IMR-90 (cell line): ENCODE results near the gene INO80E. TPM values are rescaled to one million over a fixed set of nuclear protein-coding genes. Genes with fewer than 3 reads are reported as not detected.

Experiments used
- ATAC-seq: fragments of 200-7000 bp; cut with Tn5 transposase; 2 replicates; pipeline ENCODE4 v1.9.1; 2020; ENCODE audit warnings: low read depth, mild to moderate bottlenecking, moderate library complexity
- BruUV-seq: library from RNA; stranded (reverse); fragments of 400-500 nt; replicated peaks from 2 replicates; lab custom pipeline; 2021; lab: Mats Ljungman, UMichigan
- CTCF ChIA-PET: fragments of 300-600 bp; formaldehyde crosslinking; extraction: SDS; loops from one replicate; lab custom pipeline; 2021; ENCODE audit warnings: antibody characterized with exemption; lab: Yijun Ruan, JAX
- POLR2A ChIA-PET: fragments of 300-600 bp; sonication (Branson Sonifier 250); formaldehyde crosslinking; loops from one replicate; lab custom pipeline; 2022; ENCODE audit warnings: antibody characterized with exemption; ENCODE audit not compliant: unreplicated experiment; lab: Charles Lee
- DNase-seq: peaks from one replicate; pipeline ENCODE4 v3.0.0; 2013
- H2AFZ ChIP-seq: replicated peaks from 2 replicates; pipeline ENCODE3; 2013; ENCODE audit warnings: low read length, mild to moderate bottlenecking; ENCODE audit not compliant: poor library complexity
- H2AK5ac ChIP-seq: 2 replicates; pipeline ENCODE4 v1.6.1; 2013; ENCODE audit warnings: low read depth, low read length, inconsistent platforms
- H2AK9ac ChIP-seq: replicated peaks from 2 replicates; pipeline ENCODE3; 2013; ENCODE audit warnings: mild to moderate bottlenecking, low read depth, low read length, moderate library complexity; ENCODE audit not compliant: poor library complexity
- H2BK120ac ChIP-seq: 2 replicates; pipeline ENCODE4 v1.6.1; 2013; ENCODE audit warnings: low read depth, low read length, inconsistent platforms
- H2BK15ac ChIP-seq: 3 replicates; pipeline ENCODE4 v1.6.1; 2013; ENCODE audit warnings: low read depth, low read length, inconsistent platforms
- H2BK20ac ChIP-seq: 2 replicates; pipeline ENCODE4 v1.6.1; 2013; ENCODE audit warnings: low read depth, mild to moderate bottlenecking, inconsistent platforms, low read length, moderate library complexity
- H2BK5ac ChIP-seq: 2 replicates; pipeline ENCODE4 v1.6.1; 2013; ENCODE audit warnings: mild to moderate bottlenecking, low read depth, low read length, inconsistent platforms; ENCODE audit not compliant: poor library complexity, severe bottlenecking
- H3K14ac ChIP-seq: replicated peaks from 2 replicates; pipeline ENCODE4 v1.6.1; 2013; ENCODE audit warnings: low read depth, low read length, inconsistent platforms
- H3K18ac ChIP-seq: 2 replicates; pipeline ENCODE4 v1.6.1; 2013; ENCODE audit warnings: low read depth, low read length, control low read depth
- H3K23ac ChIP-seq: 2 replicates; pipeline ENCODE4 v1.6.1; 2013; ENCODE audit warnings: low read depth, low read length, inconsistent platforms
- H3K27ac ChIP-seq: 2 replicates; pipeline ENCODE4 v1.5.1; 2013; ENCODE audit warnings: mild to moderate bottlenecking, control low read depth, low read length; ENCODE audit not compliant: insufficient read depth
- H3K27me3 ChIP-seq: 2 replicates; pipeline ENCODE4 v1.6.1; 2013; ENCODE audit warnings: low read length; ENCODE audit not compliant: control insufficient read depth, insufficient read depth
- H3K36me3 ChIP-seq: 2 replicates; pipeline ENCODE4 v1.6.1; 2013; ENCODE audit warnings: low read length, mixed read lengths; ENCODE audit not compliant: control insufficient read depth, insufficient read depth
- H3K4ac ChIP-seq: 2 replicates; pipeline ENCODE4 v1.6.1; 2013; ENCODE audit warnings: low read depth, low read length, inconsistent platforms
- H3K4me1 ChIP-seq: 2 replicates; pipeline ENCODE4 v1.6.1; 2013; ENCODE audit warnings: low read length, mixed read lengths; ENCODE audit not compliant: control insufficient read depth, insufficient read depth
- H3K4me2 ChIP-seq: 2 replicates; pipeline ENCODE4 v1.6.1; 2013; ENCODE audit warnings: low read depth, mild to moderate bottlenecking, control low read depth, low read length, moderate library complexity
- H3K4me3 ChIP-seq: 2 replicates; pipeline ENCODE4 v1.5.1; 2013; ENCODE audit warnings: low read depth, mild to moderate bottlenecking, control low read depth, low read length, moderate library complexity; ENCODE audit not compliant: insufficient read depth
- H3K56ac ChIP-seq: 2 replicates; pipeline ENCODE4 v1.6.1; 2013; ENCODE audit warnings: low read length, inconsistent platforms; ENCODE audit not compliant: insufficient read depth; ENCODE audit errors: extremely low read depth
- H3K79me1 ChIP-seq, 2 experiments: 2 replicates each; pipeline ENCODE4 v1.6.1; 2013; ENCODE audit warnings: low read length in 2 of 2, inconsistent platforms in 1 of 2, low read depth in 1 of 2
- H3K9ac ChIP-seq: 2 replicates; pipeline ENCODE4 v1.6.1; 2013; ENCODE audit warnings: low read depth, low read length, control low read depth
- H3K9me1 ChIP-seq: 2 replicates; pipeline ENCODE4 v1.6.1; 2013; ENCODE audit warnings: low read length, inconsistent platforms; ENCODE audit not compliant: insufficient read depth
- H3K9me3 ChIP-seq: 2 replicates; pipeline ENCODE4 v1.6.1; 2013; ENCODE audit warnings: low read length; ENCODE audit not compliant: control insufficient read depth, insufficient read depth
- H4K20me1 ChIP-seq: 2 replicates; pipeline ENCODE4 v1.6.1; 2013; ENCODE audit warnings: low read length, inconsistent platforms; ENCODE audit not compliant: insufficient read depth
- H4K5ac ChIP-seq: 2 replicates; pipeline ENCODE4 v1.6.1; 2013; ENCODE audit warnings: mild to moderate bottlenecking, low read depth, low read length, control low read depth
- H4K8ac ChIP-seq, 2 experiments: 2 replicates each; pipeline ENCODE4 v1.6.1; 2013; ENCODE audit warnings: low read depth in 2 of 2, low read length in 2 of 2, control low read depth in 1 of 2, inconsistent platforms in 1 of 2
- H4K91ac ChIP-seq: 2 replicates; pipeline ENCODE4 v1.6.1; 2013; ENCODE audit warnings: low read depth, low read length, inconsistent platforms; ENCODE audit not compliant: insufficient read depth
- BHLHE40 ChIP-seq: fragments of 150-350 bp; IDR thresholded peaks from 2 replicates; pipeline ENCODE4 v1.6.1; 2016; ENCODE audit warnings: mild to moderate bottlenecking, low read depth, low read length
- CEBPB ChIP-seq: IDR thresholded peaks from 2 replicates; pipeline ENCODE4 v1.6.1; 2012; ENCODE audit warnings: low read depth, low read length, improper control_type of control experiment
- CHD1 ChIP-seq: IDR thresholded peaks from 2 replicates; pipeline ENCODE4 v1.6.1; 2012; ENCODE audit warnings: low read depth, low read length, improper control_type of control experiment
- FOS ChIP-seq: fragments of 150-350 bp; IDR thresholded peaks from 2 replicates; pipeline ENCODE4 v1.6.1; 2016; ENCODE audit warnings: low read depth, low read length
- MAFK ChIP-seq: IDR thresholded peaks from 2 replicates; pipeline ENCODE4 v1.6.1; 2012; ENCODE audit warnings: low read depth, low read length, improper control_type of control experiment
- MAZ ChIP-seq: IDR thresholded peaks from 2 replicates; pipeline ENCODE4 v1.6.1; 2012; ENCODE audit warnings: low read depth, mild to moderate bottlenecking, low read length, improper control_type of control experiment, moderate library complexity, borderline replicate concordance
- MXI1 ChIP-seq: IDR thresholded peaks from 2 replicates; pipeline ENCODE4 v1.6.1; 2012; ENCODE audit warnings: low read depth, mild to moderate bottlenecking, low read length, moderate library complexity, borderline replicate concordance
- NFE2L2 ChIP-seq: fragments of 150-350 bp; IDR thresholded peaks from 2 replicates; pipeline ENCODE4 v1.6.1; 2016; ENCODE audit warnings: low read depth, mild to moderate bottlenecking, low read length
- POLR2A ChIP-seq: IDR thresholded peaks from 2 replicates; pipeline ENCODE4 v1.6.1; 2012; ENCODE audit warnings: mild to moderate bottlenecking, low read depth, low read length
- RCOR1 ChIP-seq: IDR thresholded peaks from 2 replicates; pipeline ENCODE4 v1.6.1; 2012; ENCODE audit warnings: mild to moderate bottlenecking, low read length, improper control_type of control experiment; ENCODE audit not compliant: insufficient replicate concordance
- RFX5 ChIP-seq: IDR thresholded peaks from 2 replicates; pipeline ENCODE4 v1.8.0; 2012; ENCODE audit warnings: low read depth, mild to moderate bottlenecking, low read length, moderate library complexity
- WGBS, 2 experiments: methylation state at CpG; one replicate each; pipeline versions ENCODE4 v1.1.5 to v1.1.7; 2013; ENCODE audit warnings: missing lambda C conversion rate in 2 of 2; ENCODE audit not compliant: insufficient read length in 1 of 2; ENCODE audit errors: extremely low coverage in 2 of 2; 5-methylcytosine and 5-hydroxymethylcytosine counted together
- dilution Hi-C: fragments of 300-500 bp; cut with HindIII; formaldehyde crosslinking; loops from one replicate; pipeline ENCODE4 v1.14.3; 2018; ENCODE audit warnings: low sequenced_read_pairs; ENCODE audit not compliant: unreplicated experiment
- in situ Hi-C: fragments of 300-500 bp; cut with MboI; formaldehyde crosslinking; loops from 3 replicates; pipeline ENCODE4 v1.14.3; 2019; ENCODE audit warnings: low sequenced_read_pairs, inconsistent platforms, mixed read lengths
- intact Hi-C: fragments of 100-400 bp; cut with micrococcal nuclease; formaldehyde crosslinking; loops from 2 replicates; pipeline ENCODE4 v1.10.0; 2022
- polyA plus RNA-seq, 3 experiments: library from polyadenylated mRNA; depleted of rRNA; stranded (reverse); fragments of >200 nt; gene quantifications; 2 replicates each; pipeline ENCODE4 v1.2.3, GENCODE V29; 2012; ENCODE audit warnings: low replicate concordance in 1 of 3
- total RNA-seq: library from RNA; depleted of rRNA; stranded (reverse); fragments of >200 nt; gene quantifications from 2 replicates; pipeline ENCODE4 v1.2.3, GENCODE V29; 2012
- TF ChIP-seq, protein P1 (sequence below): fragments of 150-350 bp; IDR thresholded peaks from 2 replicates; pipeline ENCODE4 v1.6.1; 2016; ENCODE audit warnings: low read depth, mild to moderate bottlenecking, low read length, moderate library complexity, borderline replicate concordance
- TF ChIP-seq, protein P2 (sequence below): conservative IDR thresholded peaks from 2 replicates; pipeline ENCODE4 v1.5.1; 2012; ENCODE audit warnings: mild to moderate bottlenecking, low read depth, low read length, improper control_type of control experiment
- TF ChIP-seq, protein P3 (sequence below): fragments of 150-350 bp; IDR thresholded peaks from 2 replicates; pipeline ENCODE4 v1.6.1; 2017; ENCODE audit warnings: mild to moderate bottlenecking, antibody characterized with exemption, low read length, low read depth

Gene INO80E
- total and polyA plus RNA-seq, 2 of the 4 experiments (the other 2 are of a cell fraction) = 40.9 to 42.1 TPM

DNA sequence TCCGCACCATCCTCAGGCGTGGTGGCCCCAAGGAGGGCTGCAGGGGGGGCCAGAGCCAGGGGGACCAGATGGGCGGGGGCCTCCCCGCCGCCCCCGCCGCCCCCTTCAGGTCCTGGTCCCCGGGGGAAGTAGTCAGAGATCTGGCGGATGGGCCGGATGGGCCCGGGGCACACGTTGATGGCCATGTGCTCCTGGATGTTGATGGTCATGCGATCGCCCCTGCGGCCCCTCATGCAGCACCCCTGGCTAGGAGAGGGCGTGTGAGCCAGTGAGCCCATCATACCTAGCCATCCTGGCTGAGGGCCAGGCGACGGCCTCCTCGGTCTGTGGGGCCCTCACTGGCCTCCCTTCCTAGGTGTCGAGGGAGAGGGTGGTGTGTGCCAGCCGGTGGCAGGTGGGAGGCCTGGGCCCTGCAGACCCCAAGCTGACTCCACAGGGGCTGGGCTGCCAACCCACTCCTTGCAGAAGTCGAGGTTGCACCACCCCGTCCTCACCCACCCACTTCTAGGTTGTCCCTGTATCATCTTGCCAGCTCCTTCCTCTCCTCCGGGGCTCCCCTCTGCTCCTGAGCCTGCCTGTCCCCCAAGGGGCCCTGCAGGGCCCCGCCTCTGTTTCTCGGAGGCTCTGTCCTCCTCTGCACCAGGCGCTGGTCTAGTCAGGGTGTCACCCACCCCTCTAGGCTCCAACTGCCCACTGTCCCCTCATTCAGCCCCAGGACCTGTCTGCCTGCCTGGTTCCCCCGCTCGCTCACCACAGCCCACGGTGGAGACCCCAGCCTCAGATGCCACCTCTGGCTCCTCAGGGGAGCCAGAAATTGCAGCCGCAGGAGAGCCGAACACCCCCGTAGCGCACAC is 14.2 kb downstream of the INO80E start:
- ATAC-seq (peak; percentile 8; the same call in 1 of the 2 replicates), DNase-seq (no peak)
- no peak overlapping the region for H2BK5ac ChIP-seq
- H3K18ac ChIP-seq = no peak overlapping the region
- H3K56ac ChIP-seq = no peak overlapping the region
- intact Hi-C loops (no loop called here), in situ Hi-C loops (no loop called here), dilution Hi-C loops (no loop called here)
- H4K5ac ChIP-seq = no peak overlapping the region
- no peak overlapping the region for H3K9ac ChIP-seq
- no peaks in the 10 kb centered on the region for H3K9me3 ChIP-seq
- no peak overlapping the region for H2AK5ac ChIP-seq
- no peak overlapping the region for H2BK120ac ChIP-seq
- no TSS peak for BruUV-seq
- H3K4me3 ChIP-seq = no peak overlapping the region
- 16% methylated on average over 16 of the region's 34 CpGs; no CpG with 5 or more reads in 1 of the 2 experiments for WGBS, 2 experiments
- no peaks in the 10 kb centered on the region; the same call in 1 of the 2 replicates for H4K20me1 ChIP-seq
- H3K4me2 ChIP-seq = no peak overlapping the region; the same call in 1 of the 2 replicates
- CTCF ChIA-PET = no interaction called here
- H2AFZ ChIP-seq = peak overlapping the region; percentile 23
- H3K4me1 ChIP-seq = no peaks in the 10 kb centered on the region; the same call in 1 of the 2 replicates
- no peaks in the 10 kb centered on the region for H3K9me1 ChIP-seq
- no peak overlapping the region for H3K27ac ChIP-seq
- H3K36me3 ChIP-seq = no peaks in the 10 kb centered on the region
- no peaks in the 10 kb centered on the region; a peak in 1 of 4 replicates for H3K79me1 ChIP-seq
- H4K8ac ChIP-seq = no peak overlapping the region
- no peak overlapping the region for H2BK15ac ChIP-seq
- H3K14ac ChIP-seq = no peak overlapping the region
- H2BK20ac ChIP-seq = no peak overlapping the region
- peaks cover 27% of the 10 kb centered on the region for H3K27me3 ChIP-seq
- H3K23ac ChIP-seq = no peak overlapping the region
- POLR2A ChIA-PET = no interaction called here
- H3K4ac ChIP-seq = no peak overlapping the region
- no peak overlapping the region for H4K91ac ChIP-seq
- peak overlapping the region; percentile 61 for H2AK9ac ChIP-seq
- TF ChIP-seq NFE2L2 (no peak), CHD1 (no peak), RCOR1 (no peak), MAZ (no peak), POLR2A (no peak), RFX5 (no peak), BHLHE40 (no peak), MAFK (no peak), FOS (no peak), MXI1 (no peak), CEBPB (no peak)
- TF ChIP-seq, protein P1, sequence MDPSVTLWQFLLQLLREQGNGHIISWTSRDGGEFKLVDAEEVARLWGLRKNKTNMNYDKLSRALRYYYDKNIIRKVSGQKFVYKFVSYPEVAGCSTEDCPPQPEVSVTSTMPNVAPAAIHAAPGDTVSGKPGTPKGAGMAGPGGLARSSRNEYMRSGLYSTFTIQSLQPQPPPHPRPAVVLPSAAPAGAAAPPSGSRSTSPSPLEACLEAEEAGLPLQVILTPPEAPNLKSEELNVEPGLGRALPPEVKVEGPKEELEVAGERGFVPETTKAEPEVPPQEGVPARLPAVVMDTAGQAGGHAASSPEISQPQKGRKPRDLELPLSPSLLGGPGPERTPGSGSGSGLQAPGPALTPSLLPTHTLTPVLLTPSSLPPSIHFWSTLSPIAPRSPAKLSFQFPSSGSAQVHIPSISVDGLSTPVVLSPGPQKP = no peak
- TF ChIP-seq, protein P2, sequence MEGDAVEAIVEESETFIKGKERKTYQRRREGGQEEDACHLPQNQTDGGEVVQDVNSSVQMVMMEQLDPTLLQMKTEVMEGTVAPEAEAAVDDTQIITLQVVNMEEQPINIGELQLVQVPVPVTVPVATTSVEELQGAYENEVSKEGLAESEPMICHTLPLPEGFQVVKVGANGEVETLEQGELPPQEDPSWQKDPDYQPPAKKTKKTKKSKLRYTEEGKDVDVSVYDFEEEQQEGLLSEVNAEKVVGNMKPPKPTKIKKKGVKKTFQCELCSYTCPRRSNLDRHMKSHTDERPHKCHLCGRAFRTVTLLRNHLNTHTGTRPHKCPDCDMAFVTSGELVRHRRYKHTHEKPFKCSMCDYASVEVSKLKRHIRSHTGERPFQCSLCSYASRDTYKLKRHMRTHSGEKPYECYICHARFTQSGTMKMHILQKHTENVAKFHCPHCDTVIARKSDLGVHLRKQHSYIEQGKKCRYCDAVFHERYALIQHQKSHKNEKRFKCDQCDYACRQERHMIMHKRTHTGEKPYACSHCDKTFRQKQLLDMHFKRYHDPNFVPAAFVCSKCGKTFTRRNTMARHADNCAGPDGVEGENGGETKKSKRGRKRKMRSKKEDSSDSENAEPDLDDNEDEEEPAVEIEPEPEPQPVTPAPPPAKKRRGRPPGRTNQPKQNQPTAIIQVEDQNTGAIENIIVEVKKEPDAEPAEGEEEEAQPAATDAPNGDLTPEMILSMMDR = no peak
- TF ChIP-seq, protein P3, sequence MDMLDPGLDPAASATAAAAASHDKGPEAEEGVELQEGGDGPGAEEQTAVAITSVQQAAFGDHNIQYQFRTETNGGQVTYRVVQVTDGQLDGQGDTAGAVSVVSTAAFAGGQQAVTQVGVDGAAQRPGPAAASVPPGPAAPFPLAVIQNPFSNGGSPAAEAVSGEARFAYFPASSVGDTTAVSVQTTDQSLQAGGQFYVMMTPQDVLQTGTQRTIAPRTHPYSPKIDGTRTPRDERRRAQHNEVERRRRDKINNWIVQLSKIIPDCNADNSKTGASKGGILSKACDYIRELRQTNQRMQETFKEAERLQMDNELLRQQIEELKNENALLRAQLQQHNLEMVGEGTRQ = no peak
